Left lobe of liver (tissue), 2 donors: ENCODE data around the gene ARMH1. TPM values are rescaled to one million over a fixed set of nuclear protein-coding genes. Genes with fewer than 3 reads are reported as not detected.
A peak's percentile ranks its signal among the peaks of the same experiment; 100 is the strongest.
"Not testable (repeated sequence)": the region's sequence is repeated elsewhere in the genome, so short reads cannot be mapped to it uniquely, and the experiment has no call there.

Experiments used
- ATAC-seq: fragments of 200-7000 bp; cut with Tn5 transposase; one replicate; pipeline ENCODE4 v1.9.1; 2020; ENCODE audit warnings: mild to moderate bottlenecking, moderate library complexity
- DNase-seq: peaks from one replicate; pipeline ENCODE4 v3.0.0-alpha.2; 2020; ENCODE audit warnings: low spot score
- total RNA-seq: library from RNA; stranded (reverse); gene quantifications from one replicate; pipeline ENCODE4 v1.2.1, GENCODE V29; 2021
- donor health status: DM: no; HTN: no; CAD: no; lungs with moderate emphysema.
- donor health status: DM: no; HTN: yes; CAD: no.

ARMH1 gene
- total RNA-seq, 1 donor from 2014 or later, result 14.7 TPM

- DNase-seq (no peak), ATAC-seq (no peak)
These were observed 18.6 kb downstream of the ARMH1 start for GRCh38 chr1:44693159-44693558.

- ATAC-seq, result no peak
- no peak for DNase-seq
These were observed 19.4 kb downstream of the ARMH1 start for GRCh38 chr1:44693900-44694299.

- DNase-seq, result no peak
- ATAC-seq, result peak; percentile 41
These were observed 20.5 kb downstream of the ARMH1 start for GRCh38 chr1:44694863-44695478.

GRCh38 chr1:44695671-44696070, 21.2 kb downstream of the ARMH1 start:
- DNase-seq, result no peak
- ATAC-seq, result no peak

- DNase-seq (no peak), ATAC-seq (no peak)
These were observed 21.6 kb downstream of the ARMH1 start for GRCh38 chr1:44696101-44696500.

- DNase-seq (no peak), ATAC-seq (peak; percentile 30)
These were observed 22.4 kb downstream of the ARMH1 start for GRCh38 chr1:44696789-44697345.

- no peak for ATAC-seq
- no peak for DNase-seq
These were observed 23.6 kb downstream of the ARMH1 start for GRCh38 chr1:44698138-44698537.

- not testable (repeated sequence) for ATAC-seq, DNase-seq
These were observed 24.9 kb downstream of the ARMH1 start for GRCh38 chr1:44699375-44699774.

GRCh38 chr1:44700573-44700972, 26.1 kb downstream of the ARMH1 start:
- peak; percentile 82 for ATAC-seq
- DNase-seq, result no peak

- ATAC-seq, result peak; percentile 58
- DNase-seq, result no peak
These were observed 26.6 kb downstream of the ARMH1 start for GRCh38 chr1:44701141-44701573.

GRCh38 chr1:44705470-44705869, 31.0 kb downstream of the ARMH1 start:
- ATAC-seq, result no peak
- DNase-seq, result no peak

GRCh38 chr1:44705938-44706337, 31.4 kb downstream of the ARMH1 start:
- ATAC-seq, result no peak

GRCh38 chr1:44707112-44707881, 32.8 kb downstream of the ARMH1 start:
- no peak for ATAC-seq
- no peak for DNase-seq

More at GRCh38 chr1:44705938-44706337, 31.4 kb downstream of the ARMH1 start:
- no peak for DNase-seq

GRCh38 chr1:44707959-44708831, 33.7 kb downstream of the ARMH1 start:
- DNase-seq (no peak), ATAC-seq (peak; percentile 87)

- ATAC-seq (no peak), DNase-seq (no peak)
These were observed 38.8 kb downstream of the ARMH1 start for GRCh38 chr1:44713321-44713781.

GRCh38 chr1:44714532-44714931, 40.0 kb downstream of the ARMH1 start:
- no peak for DNase-seq
- peak; percentile 25 for ATAC-seq

GRCh38 chr1:44714944-44715571, 40.5 kb downstream of the ARMH1 start:
- DNase-seq (peak; percentile 70), ATAC-seq (peak; percentile 99)

- DNase-seq, result no peak
- no peak for ATAC-seq
These were observed 42.6 kb downstream of the ARMH1 start for GRCh38 chr1:44717156-44717555.

GRCh38 chr1:44717653-44718052, 43.1 kb downstream of the ARMH1 start:
- ATAC-seq (no peak), DNase-seq (no peak)

GRCh38 chr1:44718091-44718490, 43.6 kb downstream of the ARMH1 start:
- DNase-seq, result no peak

More at GRCh38 chr1:44718091-44718490, 43.6 kb downstream of the ARMH1 start:
- no peak for ATAC-seq
